Activated T-helper 1 cell treated with anti-CD3 and anti-CD28 coated beads, Interleukin-12 subunit alpha, Interleukin-12 subunit beta, Interleukin-2, Interleukin-4 antibody, amounts not matched to agents 30 ng/mL and 10 ng/mL and 1 ng/mL, durations not matched to agents 14 hours and 24 hours and 36 hours (primary cell): Measurements from ENCODE around the gene PAFAH1B2. TPM values are rescaled to one million over a fixed set of nuclear protein-coding genes. Genes with fewer than 3 reads are reported as not detected.

Source experiments
- DNase-seq: peaks from one replicate; pipeline ENCODE4 v3.0.0; 2021; ENCODE audit warnings: low spot score
- H3K27ac Mint-ChIP-seq: one replicate; pipeline ENCODE4 v1.8.0; 2021; ENCODE audit warnings: mild to moderate bottlenecking, mixed read lengths
- H3K27me3 Mint-ChIP-seq: one replicate; pipeline ENCODE4 v1.8.0; 2022; ENCODE audit warnings: mild to moderate bottlenecking, moderate library complexity, mixed read lengths; ENCODE audit not compliant: insufficient read depth
- H3K36me3 Mint-ChIP-seq: one replicate; pipeline ENCODE4 v1.8.0; 2021; ENCODE audit warnings: low read depth, mixed read lengths
- H3K4me1 Mint-ChIP-seq: one replicate; pipeline ENCODE4 v1.8.0; 2021; ENCODE audit warnings: low read depth, mixed read lengths
- H3K4me3 Mint-ChIP-seq: one replicate; pipeline ENCODE4 v1.8.0; 2021; ENCODE audit warnings: mild to moderate bottlenecking, moderate library complexity, mixed read lengths
- H3K9me3 Mint-ChIP-seq: one replicate; pipeline ENCODE4 v1.8.0; 2021; ENCODE audit warnings: mixed read lengths
- intact Hi-C: fragments of 100-400 bp; cut with micrococcal nuclease; formaldehyde crosslinking; loops from one replicate; pipeline ENCODE4 v1.15.1; 2024
- total RNA-seq: library from RNA; stranded (reverse); gene quantifications from 2 replicates; pipeline ENCODE4 v1.2.3, GENCODE V29; 2022

PAFAH1B2 gene, protein sequence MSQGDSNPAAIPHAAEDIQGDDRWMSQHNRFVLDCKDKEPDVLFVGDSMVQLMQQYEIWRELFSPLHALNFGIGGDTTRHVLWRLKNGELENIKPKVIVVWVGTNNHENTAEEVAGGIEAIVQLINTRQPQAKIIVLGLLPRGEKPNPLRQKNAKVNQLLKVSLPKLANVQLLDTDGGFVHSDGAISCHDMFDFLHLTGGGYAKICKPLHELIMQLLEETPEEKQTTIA
- 71.8 and 83.6 TPM in 2 replicates for total RNA-seq

DNA sequence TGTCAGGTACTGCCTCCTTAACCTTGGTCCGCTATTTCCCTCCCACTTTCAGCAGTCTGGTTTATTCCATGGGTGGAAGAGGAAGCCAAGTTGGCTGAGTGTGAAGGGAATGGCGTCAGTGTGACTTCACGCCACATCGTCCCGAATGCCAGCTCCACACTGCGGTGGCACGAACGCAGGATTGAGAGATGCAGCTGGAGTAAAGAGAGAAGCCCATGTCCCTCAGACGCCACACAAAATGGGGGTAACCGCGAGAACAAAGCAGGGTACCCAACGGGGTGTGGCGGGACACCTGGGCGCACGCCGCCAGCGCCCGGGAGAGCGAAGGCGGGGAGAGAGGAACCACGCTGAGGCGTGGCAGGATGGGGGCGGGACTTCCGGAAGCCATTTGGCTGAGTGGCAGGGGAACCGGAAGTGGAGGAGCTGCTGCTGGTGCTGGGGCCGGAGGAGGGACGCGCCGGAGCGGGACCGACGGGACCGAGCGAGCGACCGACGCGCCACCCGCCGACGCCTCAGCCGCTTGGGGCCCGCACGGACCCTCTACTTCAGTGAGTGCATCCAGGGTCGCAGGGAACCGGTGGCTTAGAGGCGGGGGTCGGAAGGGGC, at the start of gene PAFAH1B2:
PAFAH1B2 (plus strand) TSS at position 417 of the 606 bp plus-strand sequence. CDS start 8,161 bp downstream, outside the sequence.
- peaks cover 8% of the 10 kb centered on the region for H3K27me3 Mint-ChIP-seq
- peaks cover 29% of the 10 kb centered on the region for H3K4me1 Mint-ChIP-seq
- intact Hi-C loops, result loop anchor here (1.0 to 5.0 kb wide), 6 partner anchors 34 to 356 kb away; partner anchors contain the start of genes CEP164, SIDT2 and ZPR1
- peak; percentile 93 for DNase-seq
- peak within 1 kb of the TSS; percentile 90 for H3K27ac Mint-ChIP-seq
- peaks cover 21% of the 10 kb centered on the region for H3K36me3 Mint-ChIP-seq
- no peaks in the 10 kb centered on the region for H3K9me3 Mint-ChIP-seq
- peak within 1 kb of the TSS; percentile 97 for H3K4me3 Mint-ChIP-seq

DNA sequence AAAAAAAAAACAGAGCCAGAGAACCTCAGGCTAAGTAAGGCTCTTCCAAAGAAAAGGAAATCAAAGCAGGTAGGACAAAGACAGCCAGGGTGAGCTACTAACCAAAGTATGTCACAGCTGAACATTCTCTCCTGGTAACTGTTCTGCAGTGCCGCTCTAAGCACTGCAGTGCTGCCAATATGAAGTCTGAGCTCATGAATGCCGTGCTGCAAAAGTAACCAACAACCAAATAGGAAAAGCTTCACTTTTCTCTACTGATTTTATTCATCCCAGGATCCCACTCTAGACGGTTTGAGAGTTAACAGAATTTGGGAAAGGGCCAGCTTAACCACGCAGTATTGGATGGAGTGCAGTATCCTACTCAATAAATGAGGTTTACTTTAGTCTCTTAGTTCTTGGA, 49.3 kb upstream of the PAFAH1B2 start:
- H3K36me3 Mint-ChIP-seq, result peaks cover 28% of the 10 kb centered on the region
- peaks cover under 1% of the 10 kb centered on the region for H3K27me3 Mint-ChIP-seq
- no peak for DNase-seq
- peak overlapping the region; percentile 45 for H3K27ac Mint-ChIP-seq
- H3K9me3 Mint-ChIP-seq, result peaks cover 8% of the 10 kb centered on the region
- intact Hi-C loops, result loop anchor here (1.0 kb wide), 1 partner anchor 146 kb away; no protein-coding TSS in a partner anchor
- H3K4me3 Mint-ChIP-seq, result peak overlapping the region; percentile 24
- H3K4me1 Mint-ChIP-seq, result peaks cover 81% of the 10 kb centered on the region

DNA sequence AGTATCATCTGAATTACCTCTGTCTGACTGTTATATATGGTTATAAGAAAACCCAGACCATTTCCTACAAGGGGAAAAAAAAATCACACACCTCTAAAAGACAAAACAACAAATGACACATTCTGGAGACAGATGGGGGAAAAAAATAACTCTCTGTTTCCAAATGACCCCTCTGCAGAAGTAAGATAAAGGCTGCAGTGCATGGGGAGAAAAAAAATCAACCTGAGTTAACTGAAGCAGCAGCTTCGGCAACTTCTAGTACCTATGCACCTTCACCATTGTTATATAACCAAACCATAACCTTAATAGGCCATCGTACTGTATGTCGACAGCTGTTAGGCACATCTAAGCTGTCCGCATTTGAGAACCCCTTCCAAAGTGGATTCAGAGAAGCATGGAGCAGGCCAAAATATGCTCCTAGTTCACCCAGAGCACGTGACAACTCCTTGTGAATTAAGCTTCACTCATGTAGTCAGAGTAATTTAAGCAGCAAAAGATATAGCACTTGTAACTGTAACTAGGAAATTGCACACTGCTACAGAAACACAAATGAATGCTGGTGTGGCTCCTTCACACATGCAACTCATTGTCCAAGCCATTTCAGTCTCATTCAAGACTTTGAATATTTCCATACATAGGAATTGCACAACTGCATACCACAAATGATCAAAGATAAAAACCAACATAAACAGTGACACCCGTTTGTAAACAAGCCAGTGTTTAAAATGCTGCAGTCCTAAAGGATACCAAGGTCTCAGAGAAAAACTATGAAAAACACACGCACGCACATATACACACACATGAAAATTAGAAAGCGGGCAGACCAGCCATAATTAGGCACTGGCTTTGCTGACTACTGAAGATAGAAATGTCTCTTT, 48.6 kb upstream of the PAFAH1B2 start:
- peaks cover 3% of the 10 kb centered on the region for H3K27me3 Mint-ChIP-seq
- H3K36me3 Mint-ChIP-seq, result peaks cover 25% of the 10 kb centered on the region
- peak overlapping the region; percentile 100 for H3K4me3 Mint-ChIP-seq
- peaks cover 8% of the 10 kb centered on the region for H3K9me3 Mint-ChIP-seq
- intact Hi-C loops, result loop anchor here (1.0 kb wide), 1 partner anchor 147 kb away; no protein-coding TSS in a partner anchor
- H3K27ac Mint-ChIP-seq, result peak overlapping the region; percentile 99
- H3K4me1 Mint-ChIP-seq, result peaks cover 74% of the 10 kb centered on the region
- DNase-seq, result no peak

DNA sequence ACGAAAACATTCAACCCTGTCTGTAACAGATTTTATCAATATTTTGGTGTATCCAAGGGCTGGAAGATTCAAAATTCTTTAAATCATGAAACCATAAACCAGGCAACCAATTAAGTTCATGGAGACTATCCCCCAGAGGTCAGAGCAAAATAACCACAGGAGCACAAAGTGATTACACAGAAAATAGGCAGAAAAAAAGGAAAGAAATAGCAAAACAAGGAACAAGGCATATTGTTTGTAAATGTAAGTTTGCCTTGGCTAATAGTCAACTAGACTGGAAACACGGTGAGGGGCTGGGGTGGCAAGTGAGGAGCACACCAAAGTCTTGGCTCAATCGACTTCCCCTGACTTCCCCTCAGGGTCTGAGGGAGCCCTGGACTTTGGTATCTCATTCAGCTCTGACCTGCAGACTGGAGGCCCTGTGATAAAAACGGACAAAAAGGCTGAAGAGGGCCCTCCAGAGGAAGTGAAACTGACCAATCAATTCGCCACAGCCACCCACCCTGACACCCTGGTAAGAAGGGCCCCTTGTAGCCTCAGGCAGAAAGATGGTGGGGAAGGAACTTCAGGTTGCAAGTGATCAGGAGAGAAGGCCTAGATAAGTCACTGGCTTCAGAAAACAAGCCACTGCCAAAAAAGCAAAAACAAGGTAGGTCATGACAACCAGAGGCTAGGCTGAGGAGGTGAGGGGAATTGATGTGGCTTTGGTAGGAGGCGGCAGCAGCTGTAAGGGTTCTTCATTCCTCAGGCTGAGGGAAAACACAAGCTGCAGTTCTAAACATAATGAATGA, 47.7 kb upstream of the PAFAH1B2 start:
- H3K4me3 Mint-ChIP-seq, result peak overlapping the region; percentile 100
- peaks cover 8% of the 10 kb centered on the region for H3K9me3 Mint-ChIP-seq
- peaks cover 3% of the 10 kb centered on the region for H3K27me3 Mint-ChIP-seq
- peak; percentile 40 for DNase-seq
- H3K4me1 Mint-ChIP-seq, result peaks cover 70% of the 10 kb centered on the region
- peak overlapping the region; percentile 99 for H3K27ac Mint-ChIP-seq
- peaks cover 22% of the 10 kb centered on the region for H3K36me3 Mint-ChIP-seq
- intact Hi-C loops, result no loop called here

DNA sequence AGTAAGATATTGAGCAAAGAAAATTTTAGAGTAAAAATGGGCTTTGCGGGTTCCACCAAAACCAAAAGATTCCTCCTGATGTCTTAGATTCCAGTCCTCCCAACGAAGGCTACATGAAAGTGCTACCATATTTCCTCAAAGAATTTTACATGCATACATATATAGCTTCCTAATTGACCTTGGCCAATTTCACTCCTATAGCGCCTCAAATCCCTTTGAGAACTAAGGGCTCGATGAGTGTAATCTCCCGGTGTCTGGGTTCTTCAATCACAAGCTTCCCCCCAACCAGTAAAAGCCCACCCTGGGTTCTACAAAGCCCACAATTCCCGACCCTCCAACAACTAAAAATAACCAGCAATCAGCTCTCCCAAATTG, 47.1 kb upstream of the PAFAH1B2 start:
- intact Hi-C loops, result loop anchor here (1.0 kb wide), 2 partner anchors 75 to 244 kb away; no protein-coding TSS in a partner anchor
- Mint-ChIP-seq H3K4me1 (peaks cover 65% of the 10 kb centered on the region), H3K27me3 (peaks cover 3% of the 10 kb centered on the region), H3K36me3 (peaks cover 18% of the 10 kb centered on the region), H3K27ac (peak overlapping the region; percentile 99), H3K4me3 (peak overlapping the region; percentile 100), H3K9me3 (peaks cover 5% of the 10 kb centered on the region)
- no peak for DNase-seq

DNA sequence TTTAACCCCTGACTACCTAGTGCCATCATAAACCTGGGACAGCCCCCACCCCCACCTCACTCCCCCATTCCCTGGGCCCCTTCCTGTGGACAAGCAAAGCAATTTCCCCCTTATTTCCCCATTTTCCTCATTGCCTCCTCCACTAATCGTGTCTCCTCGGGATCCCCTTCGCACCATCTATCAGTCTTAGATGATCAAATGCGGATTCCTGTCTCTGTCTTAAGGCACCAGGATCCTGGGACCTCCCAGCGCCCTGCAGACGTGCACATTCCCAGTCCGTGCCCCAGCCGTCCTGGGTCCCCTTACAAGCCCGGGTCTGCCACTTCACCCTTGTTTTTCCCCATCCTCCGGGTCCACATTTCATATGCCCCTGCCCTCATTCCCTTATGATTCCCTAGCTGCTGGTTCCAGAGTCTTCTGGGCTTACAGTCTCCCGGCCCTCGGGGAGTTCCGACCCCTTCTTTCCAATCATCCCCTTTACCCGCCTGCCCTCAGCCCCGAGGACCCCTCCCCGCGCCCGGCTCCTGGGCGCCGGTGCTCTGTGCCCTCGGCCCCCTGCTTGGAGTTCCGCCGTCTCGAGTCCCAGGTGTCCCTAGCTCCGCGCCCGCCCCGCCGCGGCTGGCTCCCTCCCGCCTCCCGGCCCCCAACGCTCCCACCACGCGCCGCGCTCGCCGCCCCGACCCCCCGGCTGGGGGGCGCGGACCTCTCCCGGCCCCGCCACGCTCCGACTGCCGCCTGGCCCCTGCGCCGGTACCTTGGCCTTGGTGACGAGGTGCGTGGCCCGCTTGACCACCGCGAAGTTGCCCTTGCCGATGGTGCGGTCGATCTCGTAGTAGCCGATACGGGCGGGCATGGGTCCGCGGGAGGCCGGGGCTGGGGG, 46.5 kb upstream of the PAFAH1B2 start:
- peak overlapping the region; percentile 99 for H3K27ac Mint-ChIP-seq
- H3K4me1 Mint-ChIP-seq, result peaks cover 59% of the 10 kb centered on the region
- peaks cover 12% of the 10 kb centered on the region for H3K36me3 Mint-ChIP-seq
- H3K9me3 Mint-ChIP-seq, result no peaks in the 10 kb centered on the region
- intact Hi-C loops, result loop anchor here (1.0 to 2.0 kb wide), 4 partner anchors 75 to 325 kb away; partner anchors contain the start of gene BUD13
- peak; percentile 21 for DNase-seq
- peak overlapping the region; percentile 100 for H3K4me3 Mint-ChIP-seq
- H3K27me3 Mint-ChIP-seq, result peaks cover 3% of the 10 kb centered on the region

DNA sequence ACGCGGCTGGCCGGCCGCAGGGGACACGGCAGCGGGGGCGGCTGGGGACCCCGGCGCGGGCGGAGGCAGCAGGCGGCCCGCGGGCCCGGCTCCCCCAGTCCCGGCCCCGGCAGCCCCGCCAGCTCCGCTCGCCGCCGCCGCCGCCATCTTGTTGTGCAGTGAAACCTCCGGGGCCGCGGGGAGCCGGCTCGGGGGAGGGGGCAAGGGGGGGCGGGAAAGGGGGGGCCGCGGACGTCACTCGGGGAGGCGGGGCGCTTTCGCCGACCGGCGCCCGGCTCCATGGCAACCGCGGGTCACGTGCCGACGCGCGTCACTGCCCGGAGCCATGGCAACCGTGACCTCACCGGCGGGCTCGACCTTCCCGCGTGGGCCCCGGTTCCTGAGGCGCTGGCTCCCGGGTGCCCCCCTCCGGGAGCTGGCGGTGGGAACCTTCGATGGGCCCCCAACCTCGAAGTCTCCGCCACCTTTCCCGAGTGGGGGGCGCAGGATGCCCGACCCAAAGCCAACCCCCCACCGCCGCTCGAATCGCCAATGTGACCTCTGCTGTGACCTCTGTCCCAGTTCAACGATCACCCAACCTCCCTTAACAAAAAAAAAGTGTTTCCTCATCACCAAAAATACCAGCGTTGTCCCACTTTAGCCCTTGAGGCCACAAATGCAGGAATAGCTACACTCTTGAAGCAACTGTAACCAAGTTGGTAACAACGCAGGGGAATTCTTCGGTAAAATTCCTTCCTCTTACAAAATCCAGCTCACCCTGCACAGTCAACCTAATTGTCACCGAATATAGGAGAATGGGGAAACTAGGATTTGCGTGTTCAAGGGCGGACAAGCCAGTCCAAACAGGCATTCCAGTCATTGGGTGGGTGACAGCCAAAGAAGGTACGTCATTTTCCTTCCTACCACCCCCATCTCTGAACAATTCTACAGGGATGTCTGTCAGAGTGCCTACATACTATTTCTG, 45.5 kb upstream of the PAFAH1B2 start, which contains the start of gene SIK3:
SIK3 (minus strand) TSS at position 160 of the 964 bp plus-strand sequence; CDS start at position 147, 13 bp downstream.
- Mint-ChIP-seq H3K27ac (peak within 1 kb of the TSS; percentile 99), H3K36me3 (peaks cover 7% of the 10 kb centered on the region), H3K9me3 (no peaks in the 10 kb centered on the region), H3K27me3 (peaks cover 3% of the 10 kb centered on the region), H3K4me3 (peak within 1 kb of the TSS; percentile 100), H3K4me1 (peaks cover 50% of the 10 kb centered on the region)
- intact Hi-C loops, result loop anchor here (1.0 to 2.0 kb wide), 2 partner anchors 167 to 326 kb away; partner anchors contain the start of gene BUD13
- peak; percentile 90 for DNase-seq

DNA sequence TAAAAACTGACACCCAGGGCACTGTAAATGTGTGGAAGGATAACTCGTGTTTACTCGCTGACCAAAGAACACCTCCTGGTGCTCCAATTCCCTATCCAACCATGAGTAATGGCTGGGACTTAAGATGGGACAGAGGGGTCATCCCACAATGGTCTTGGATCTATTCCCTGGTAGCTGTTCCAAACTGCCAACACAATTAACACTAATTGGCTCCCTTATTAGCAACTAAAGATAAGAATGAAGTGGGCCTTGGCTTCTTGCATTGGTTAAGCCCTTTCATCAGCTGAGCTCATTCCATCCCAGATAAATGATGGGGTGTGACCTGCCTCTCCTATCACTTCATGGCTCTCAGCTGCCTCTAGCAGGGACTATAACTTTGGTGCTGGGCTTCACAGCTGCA, 44.4 kb upstream of the PAFAH1B2 start:
- intact Hi-C loops, result loop anchor here (2.0 kb wide), 1 partner anchor 327 kb away; the partner anchor contains the start of gene BUD13
- Mint-ChIP-seq H3K4me1 (peaks cover 40% of the 10 kb centered on the region), H3K4me3 (peak overlapping the region; percentile 83), H3K27ac (peak overlapping the region; percentile 97), H3K9me3 (no peaks in the 10 kb centered on the region), H3K27me3 (peaks cover 3% of the 10 kb centered on the region), H3K36me3 (peaks cover 7% of the 10 kb centered on the region)
- no peak for DNase-seq

DNA sequence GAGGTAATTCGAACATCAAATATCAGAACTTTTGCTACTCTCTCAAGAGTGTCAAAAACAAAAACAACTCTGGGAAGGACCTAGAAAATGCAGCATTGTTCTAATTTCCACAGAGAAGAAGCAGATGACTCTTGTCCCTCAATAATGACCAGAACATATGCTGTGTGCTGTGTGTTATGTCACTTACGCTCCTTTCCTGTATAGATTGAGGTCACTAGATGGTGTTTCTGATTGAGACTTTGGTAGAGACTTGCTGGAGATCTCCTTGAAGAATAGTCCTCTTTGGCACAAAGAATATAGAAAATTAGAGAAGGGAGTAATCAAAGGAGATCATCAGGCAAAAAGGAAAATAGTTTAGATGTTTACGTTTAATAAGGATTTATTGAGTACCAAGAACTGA, 43.5 kb upstream of the PAFAH1B2 start:
- no peak for DNase-seq
- no peaks in the 10 kb centered on the region for H3K9me3 Mint-ChIP-seq
- no peak overlapping the region for H3K27ac Mint-ChIP-seq
- peaks cover 5% of the 10 kb centered on the region for H3K36me3 Mint-ChIP-seq
- intact Hi-C loops, result no loop called here
- H3K4me3 Mint-ChIP-seq, result peak overlapping the region; percentile 19
- H3K4me1 Mint-ChIP-seq, result peaks cover 31% of the 10 kb centered on the region
- H3K27me3 Mint-ChIP-seq, result peaks cover 3% of the 10 kb centered on the region

DNA sequence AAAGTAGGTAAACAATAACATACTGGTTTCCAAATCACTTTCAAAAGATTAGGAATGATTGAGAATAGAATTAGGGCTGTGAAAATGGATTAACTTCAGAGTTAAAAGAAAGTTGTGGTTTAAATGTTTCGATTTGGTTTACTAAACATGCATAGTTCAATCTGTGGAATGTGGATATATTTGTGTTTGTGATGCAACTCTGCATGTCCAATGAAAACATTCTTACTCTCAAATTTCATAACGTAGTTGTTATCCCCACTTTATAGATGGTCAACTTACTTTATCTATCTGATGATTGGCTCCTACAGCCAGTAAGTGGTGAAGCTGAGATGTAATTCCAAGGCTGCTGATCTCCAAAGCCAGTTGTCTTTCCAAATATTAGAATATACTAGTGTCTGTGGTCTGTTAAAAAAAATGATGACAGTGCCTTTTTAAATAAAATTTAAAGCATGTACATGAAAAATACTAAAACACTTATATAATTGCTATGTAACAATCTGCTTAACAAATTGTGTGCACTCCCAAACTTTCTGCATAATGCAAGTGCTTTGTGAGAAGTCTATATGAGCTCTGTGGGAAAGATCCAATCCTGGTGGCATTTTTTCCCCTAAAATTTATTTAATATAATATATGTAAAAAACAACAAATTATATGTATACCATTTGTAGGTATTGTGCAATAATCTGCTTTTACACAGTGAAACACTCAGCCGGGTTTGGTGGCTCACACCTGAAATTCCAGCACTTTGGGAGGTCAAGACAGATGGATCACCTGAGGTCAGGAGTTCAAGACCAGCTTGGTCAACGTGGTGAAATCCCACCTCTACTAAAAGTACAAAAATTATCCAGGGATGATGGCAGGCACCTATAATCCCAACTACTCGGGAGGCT, 36.1 kb upstream of the PAFAH1B2 start:
- no peaks in the 10 kb centered on the region for H3K36me3 Mint-ChIP-seq
- no peak for DNase-seq
- no peak overlapping the region for H3K4me3 Mint-ChIP-seq
- no peaks in the 10 kb centered on the region for H3K9me3 Mint-ChIP-seq
- H3K4me1 Mint-ChIP-seq, result no peaks in the 10 kb centered on the region
- intact Hi-C loops, result loop anchor here (2.0 to 5.0 kb wide), 2 partner anchors 34 to 255 kb away; partner anchors contain the start of gene PAFAH1B2
- H3K27ac Mint-ChIP-seq, result no peak overlapping the region
- H3K27me3 Mint-ChIP-seq, result peaks cover 2% of the 10 kb centered on the region
